Measurements from ENCODE around the gene ZNF135. TPM values are rescaled to one million over a fixed set of nuclear protein-coding genes. Genes with fewer than 3 reads are reported as not detected.

The ZNF135 gene
- total and polyA plus RNA-seq, 10 of the 15 experiments (the other 5 are each of a cell fraction or from before 2014, with no cell fraction given) = 0.04 TPM; not detected in 9

- no TSS peak for BruUV-seq (replicated peaks)
- ChIA-PET POLR2A (no interaction called here), RAD21 (ENCODE audit: unreplicated experiment) (no interaction called here), CTCF (no interaction called here), SMC1A (ENCODE audit: uncharacterized antibody, unreplicated experiment) (no interaction called here)
- H3K4me1 ChIP-seq (ENCODE audit: control insufficient read depth, insufficient read depth, low read length) = no peaks in the 10 kb centered on the region
- ATAC-seq (no peak), FAIRE-seq (no peak), DNase-seq (ENCODE audit: low read depth, low spot score) (no peak)
- intact Hi-C loops (cut with micrococcal nuclease; ENCODE audit: unreplicated experiment) = no loop called here
- H3K27ac ChIP-seq (ENCODE audit: control insufficient read depth, insufficient read depth) = no peak overlapping the region
- H3K9me3 ChIP-seq (replicated peaks; ENCODE audit: control insufficient read depth, insufficient read depth, low read length) = peaks cover 3% of the 10 kb centered on the region; the same call in 1 of the 3 replicates
- no peaks in the 10 kb centered on the region for H3K27me3 ChIP-seq (replicated peaks in 1 of 2; ENCODE audit: control insufficient read depth in 2 of 2, insufficient read depth in 2 of 2, low read length in 1 of 2)
- no peak overlapping the region for H3K9ac ChIP-seq (ENCODE audit: control insufficient read depth, insufficient read depth, low read length)
- H2AFZ ChIP-seq (ENCODE audit: control insufficient read depth, low read depth, low read length) = no peak overlapping the region
- no peaks in the 10 kb centered on the region for H3K79me2 ChIP-seq (ENCODE audit: control insufficient read depth, insufficient read depth, low read length)
- no peaks in the 10 kb centered on the region for H3K36me3 ChIP-seq (ENCODE audit: control insufficient read depth in 2 of 2, insufficient read depth in 2 of 2, low read length in 1 of 2)
- in situ Hi-C loops (cut with MboI) = no loop called here
- no peak overlapping the region for H3K4me3 ChIP-seq
- H3K4me2 ChIP-seq (ENCODE audit: control insufficient read depth, insufficient read depth) = no peak overlapping the region
- H4K20me1 ChIP-seq (ENCODE audit: control insufficient read depth, insufficient read depth) = no peaks in the 10 kb centered on the region
- no peak for TF ChIP-seq NFYA (IDR thresholded peaks at IDR 0.05; ENCODE audit: borderline replicate concordance, low read depth, low read length)
- WGBS (ENCODE audit: insufficient coverage, insufficient replicate concordance, low lambda C conversion rate, missing lambda C conversion rate) = 31% methylated on average over 8 of the region's 8 CpGs
Measured at GRCh38 chr19:58035863-58036262, 23.2 kb upstream of the ZNF135 start.

DNA sequence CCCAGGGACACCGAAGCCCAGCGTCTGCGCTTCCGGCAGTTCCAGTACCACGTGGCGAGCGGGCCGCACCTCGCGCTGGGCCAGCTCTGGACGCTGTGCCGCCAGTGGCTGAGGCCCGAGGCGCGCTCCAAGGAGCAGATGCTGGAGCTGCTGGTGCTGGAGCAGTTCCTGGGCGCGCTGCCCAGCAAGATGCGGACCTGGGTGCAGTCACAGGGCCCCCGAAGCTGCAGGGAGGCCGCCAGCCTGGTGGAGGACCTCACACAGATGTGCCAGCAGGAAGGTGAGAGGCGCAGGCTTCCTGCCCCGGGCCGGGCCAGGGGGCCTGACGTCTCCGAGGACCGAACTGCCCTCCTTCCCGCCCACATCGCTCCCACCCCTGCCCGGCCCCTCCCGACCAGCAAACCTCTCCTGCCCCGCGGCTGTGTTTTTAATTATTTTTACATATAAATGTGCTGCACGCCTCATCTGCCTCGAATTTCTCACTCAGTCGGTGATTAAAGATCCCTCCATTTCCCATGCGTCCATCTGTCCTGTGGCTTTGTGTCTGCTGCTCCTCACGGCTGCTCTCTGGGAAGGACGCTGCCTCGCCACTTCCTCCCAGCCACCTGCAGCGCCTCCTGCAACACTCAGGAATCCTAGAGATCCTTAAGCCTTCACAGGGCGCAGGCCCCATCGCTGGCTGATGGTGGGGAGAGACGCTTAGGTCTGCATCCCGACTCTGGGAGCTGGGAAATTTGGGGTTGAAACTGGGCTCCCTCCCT lies 21.0 kb upstream of the ZNF135 start:
- Histone ChIP-seq H3K4me3 (no peak overlapping the region), H3K4me1 (ENCODE audit: control insufficient read depth, insufficient read depth, low read length) (no peaks in the 10 kb centered on the region), H3K79me2 (ENCODE audit: control insufficient read depth, insufficient read depth, low read length) (no peaks in the 10 kb centered on the region), H2AFZ (ENCODE audit: control insufficient read depth, low read depth, low read length) (no peak overlapping the region), H3K9me3 (replicated peaks; ENCODE audit: control insufficient read depth, insufficient read depth, low read length) (peaks cover 4% of the 10 kb centered on the region; the same call in 2 of the 3 replicates), H4K20me1 (ENCODE audit: control insufficient read depth, insufficient read depth) (no peaks in the 10 kb centered on the region), H3K27me3 (replicated peaks in 1 of 2; ENCODE audit: control insufficient read depth in 2 of 2, insufficient read depth in 2 of 2, low read length in 1 of 2) (no peaks in the 10 kb centered on the region), H3K9ac (ENCODE audit: control insufficient read depth, insufficient read depth, low read length) (no peak overlapping the region), H3K4me2 (ENCODE audit: control insufficient read depth, insufficient read depth) (no peak overlapping the region), H3K36me3 (ENCODE audit: control insufficient read depth in 2 of 2, insufficient read depth in 2 of 2, low read length in 1 of 2) (no peaks in the 10 kb centered on the region), H3K27ac (ENCODE audit: control insufficient read depth, insufficient read depth) (no peak overlapping the region)
- in situ Hi-C loops (cut with MboI) = no loop called here
- no TSS peak for BruUV-seq (replicated peaks)
- ChIA-PET POLR2A (no interaction called here), CTCF (no interaction called here), RAD21 (ENCODE audit: unreplicated experiment) (no interaction called here), SMC1A (ENCODE audit: uncharacterized antibody, unreplicated experiment) (no interaction called here)
- WGBS (ENCODE audit: insufficient coverage, insufficient replicate concordance, low lambda C conversion rate, missing lambda C conversion rate) = 58% methylated on average over 33 of the region's 44 CpGs
- intact Hi-C loops (cut with micrococcal nuclease; ENCODE audit: unreplicated experiment) = no loop called here
- DNase-seq (ENCODE audit: low read depth, low spot score) (no peak), FAIRE-seq (no peak), ATAC-seq (no peak)
- TF ChIP-seq CTCF (IDR thresholded peaks at IDR 0.05 in 2 of 3, conservative IDR thresholded peaks at IDR 0.05 in 1 of 3; ENCODE audit: control insufficient read depth in 2 of 3, extremely low read depth in 1 of 3, insufficient read depth in 1 of 3, low read depth in 3 of 3, low read length in 3 of 3) (no peak), SMARCA5 (IDR thresholded peaks at IDR 0.05) (no peak), MYB (IDR thresholded peaks at IDR 0.05; ENCODE audit: borderline replicate concordance, low read depth, low read length) (no peak), FOXM1 (IDR thresholded peaks at IDR 0.05; ENCODE audit: low read depth, low read length) (no peak), MYC (IDR thresholded peaks at IDR 0.05; ENCODE audit: insufficient read depth, insufficient read length, insufficient replicate concordance, low read length, severe bottlenecking) (no peak), BCL11A (IDR thresholded peaks at IDR 0.05; ENCODE audit: low read depth, low read length) (no peak)
- TF ChIP-seq, protein P1, sequence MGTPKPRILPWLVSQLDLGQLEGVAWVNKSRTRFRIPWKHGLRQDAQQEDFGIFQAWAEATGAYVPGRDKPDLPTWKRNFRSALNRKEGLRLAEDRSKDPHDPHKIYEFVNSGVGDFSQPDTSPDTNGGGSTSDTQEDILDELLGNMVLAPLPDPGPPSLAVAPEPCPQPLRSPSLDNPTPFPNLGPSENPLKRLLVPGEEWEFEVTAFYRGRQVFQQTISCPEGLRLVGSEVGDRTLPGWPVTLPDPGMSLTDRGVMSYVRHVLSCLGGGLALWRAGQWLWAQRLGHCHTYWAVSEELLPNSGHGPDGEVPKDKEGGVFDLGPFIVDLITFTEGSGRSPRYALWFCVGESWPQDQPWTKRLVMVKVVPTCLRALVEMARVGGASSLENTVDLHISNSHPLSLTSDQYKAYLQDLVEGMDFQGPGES (IDR thresholded peaks at IDR 0.05) = no peak
- TF ChIP-seq, protein P2, sequence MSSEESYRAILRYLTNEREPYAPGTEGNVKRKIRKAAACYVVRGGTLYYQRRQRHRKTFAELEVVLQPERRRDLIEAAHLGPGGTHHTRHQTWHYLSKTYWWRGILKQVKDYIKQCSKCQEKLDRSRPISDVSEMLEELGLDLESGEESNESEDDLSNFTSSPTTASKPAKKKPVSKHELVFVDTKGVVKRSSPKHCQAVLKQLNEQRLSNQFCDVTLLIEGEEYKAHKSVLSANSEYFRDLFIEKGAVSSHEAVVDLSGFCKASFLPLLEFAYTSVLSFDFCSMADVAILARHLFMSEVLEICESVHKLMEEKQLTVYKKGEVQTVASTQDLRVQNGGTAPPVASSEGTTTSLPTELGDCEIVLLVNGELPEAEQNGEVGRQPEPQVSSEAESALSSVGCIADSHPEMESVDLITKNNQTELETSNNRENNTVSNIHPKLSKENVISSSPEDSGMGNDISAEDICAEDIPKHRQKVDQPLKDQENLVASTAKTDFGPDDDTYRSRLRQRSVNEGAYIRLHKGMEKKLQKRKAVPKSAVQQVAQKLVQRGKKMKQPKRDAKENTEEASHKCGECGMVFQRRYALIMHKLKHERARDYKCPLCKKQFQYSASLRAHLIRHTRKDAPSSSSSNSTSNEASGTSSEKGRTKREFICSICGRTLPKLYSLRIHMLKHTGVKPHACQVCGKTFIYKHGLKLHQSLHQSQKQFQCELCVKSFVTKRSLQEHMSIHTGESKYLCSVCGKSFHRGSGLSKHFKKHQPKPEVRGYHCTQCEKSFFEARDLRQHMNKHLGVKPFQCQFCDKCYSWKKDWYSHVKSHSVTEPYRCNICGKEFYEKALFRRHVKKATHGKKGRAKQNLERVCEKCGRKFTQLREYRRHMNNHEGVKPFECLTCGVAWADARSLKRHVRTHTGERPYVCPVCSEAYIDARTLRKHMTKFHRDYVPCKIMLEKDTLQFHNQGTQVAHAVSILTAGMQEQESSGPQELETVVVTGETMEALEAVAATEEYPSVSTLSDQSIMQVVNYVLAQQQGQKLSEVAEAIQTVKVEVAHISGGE (CRISPR knock-in tag; IDR thresholded peaks at IDR 0.05) = no peak
